ENCODE results near the gene DAZAP1. TPM values are rescaled to one million over a fixed set of nuclear protein-coding genes. Genes with fewer than 3 reads are reported as not detected.

Gene DAZAP1
- total RNA-seq, 1 donor from 2014 or later = 107 TPM

- no peak overlapping the region for H3K27ac Mint-ChIP-seq
- DNase-seq (ENCODE audit: low spot score) = no peak
- H3K27me3 Mint-ChIP-seq (ENCODE audit: insufficient read depth, low read depth) = no peaks in the 10 kb centered on the region
- no peaks in the 10 kb centered on the region for H3K9me3 Mint-ChIP-seq
- H3K4me1 Mint-ChIP-seq = peaks cover 32% of the 10 kb centered on the region
- Histone ChIP-seq H3K9me3 (ENCODE audit: low read depth) (no peaks in the 10 kb centered on the region), H3K4me2 (peak overlapping the region; percentile 96), H2AFZ (replicated peaks) (no peak overlapping the region), H3K9ac (peak overlapping the region; percentile 73), H3K4me1 (peaks cover 14% of the 10 kb centered on the region), H3K27ac (no peak overlapping the region), H3K36me3 (no peaks in the 10 kb centered on the region), H4K20me1 (ENCODE audit: low read depth) (peaks cover 65% of the 10 kb centered on the region), H3K27me3 (peaks cover 10% of the 10 kb centered on the region), H3F3A (ENCODE audit: low read depth) (peaks cover 31% of the 10 kb centered on the region), H3K4me3 (peak overlapping the region; percentile 99), H3K79me2 (ENCODE audit: low read depth) (peaks cover 68% of the 10 kb centered on the region)
- peaks cover 9% of the 10 kb centered on the region for H3K36me3 Mint-ChIP-seq
- no peak for TF ChIP-seq CTCF (IDR thresholded peaks at IDR 0.05)
- TF ChIP-seq EZH2 (IDR thresholded peaks at IDR 0.05) = no peak
- TF ChIP-seq EZH2phosphoT487 (IDR thresholded peaks at IDR 0.05) = no peak
- peak overlapping the region; percentile 97 for H3K4me3 Mint-ChIP-seq
Measured at GRCh38 chr19:1409204-1410005, 2.0 kb downstream of the DAZAP1 start.

- Mint-ChIP-seq H3K4me1 (peaks cover 37% of the 10 kb centered on the region), H3K9me3 (no peaks in the 10 kb centered on the region), H3K36me3 (peaks cover 9% of the 10 kb centered on the region), H3K4me3 (peak overlapping the region; percentile 97), H3K27me3 (ENCODE audit: insufficient read depth, low read depth) (no peaks in the 10 kb centered on the region), H3K27ac (peak overlapping the region; percentile 64)
- TF ChIP-seq EZH2 (IDR thresholded peaks at IDR 0.05) (no peak), EZH2phosphoT487 (IDR thresholded peaks at IDR 0.05) (no peak)
- H3K4me2 ChIP-seq = peak overlapping the region; percentile 96
- H3K79me2 ChIP-seq (ENCODE audit: low read depth) = peaks cover 77% of the 10 kb centered on the region
- H4K20me1 ChIP-seq (ENCODE audit: low read depth) = peaks cover 74% of the 10 kb centered on the region
- H3K9me3 ChIP-seq (ENCODE audit: low read depth) = no peaks in the 10 kb centered on the region
- H2AFZ ChIP-seq (replicated peaks) = no peak overlapping the region
- DNase-seq (ENCODE audit: low spot score) = no peak
- H3K4me3 ChIP-seq = no peak overlapping the region
- no peaks in the 10 kb centered on the region for H3K36me3 ChIP-seq
- peaks cover 10% of the 10 kb centered on the region for H3K27me3 ChIP-seq
- no peak overlapping the region for H3K27ac ChIP-seq
- peaks cover 39% of the 10 kb centered on the region for H3F3A ChIP-seq (ENCODE audit: low read depth)
- no peak overlapping the region for H3K9ac ChIP-seq
- H3K4me1 ChIP-seq = peaks cover 14% of the 10 kb centered on the region
Measured at GRCh38 chr19:1410136-1410786, 2.9 kb downstream of the DAZAP1 start.

- peaks cover 79% of the 10 kb centered on the region for H4K20me1 ChIP-seq (ENCODE audit: low read depth)
- H3K4me1 ChIP-seq = peaks cover 16% of the 10 kb centered on the region
- Mint-ChIP-seq H3K9me3 (no peaks in the 10 kb centered on the region), H3K27me3 (ENCODE audit: insufficient read depth, low read depth) (peaks cover 2% of the 10 kb centered on the region), H3K27ac (peak overlapping the region; percentile 64), H3K36me3 (peaks cover 9% of the 10 kb centered on the region), H3K4me1 (peaks cover 43% of the 10 kb centered on the region), H3K4me3 (peak overlapping the region; percentile 97)
- no peak overlapping the region for H3K27ac ChIP-seq
- peaks cover 82% of the 10 kb centered on the region for H3K79me2 ChIP-seq (ENCODE audit: low read depth)
- H3K9me3 ChIP-seq (ENCODE audit: low read depth) = no peaks in the 10 kb centered on the region
- no peak overlapping the region for H3K4me2 ChIP-seq
- peaks cover 35% of the 10 kb centered on the region for H3F3A ChIP-seq (ENCODE audit: low read depth)
- peaks cover 6% of the 10 kb centered on the region for H3K27me3 ChIP-seq
- H3K9ac ChIP-seq = peak overlapping the region; percentile 11
- DNase-seq (ENCODE audit: low spot score) = no peak
- H3K36me3 ChIP-seq = no peaks in the 10 kb centered on the region
- TF ChIP-seq CTCF (IDR thresholded peaks at IDR 0.05) = no peak
- no peak for TF ChIP-seq EZH2phosphoT487 (IDR thresholded peaks at IDR 0.05)
- no peak for TF ChIP-seq EZH2 (IDR thresholded peaks at IDR 0.05)
- H3K4me3 ChIP-seq = no peak overlapping the region
- H2AFZ ChIP-seq (replicated peaks) = no peak overlapping the region
Measured at GRCh38 chr19:1410789-1411188, 3.4 kb downstream of the DAZAP1 start.
